ENCODE data around the gene PDZD2. TPM values are rescaled to one million over a fixed set of nuclear protein-coding genes. Genes with fewer than 3 reads are reported as not detected.

Gene PDZD2
- total and polyA plus RNA-seq, 3 donors from 2014 or later = 47.3 to 89.1 (median 83.9) TPM

DNA sequence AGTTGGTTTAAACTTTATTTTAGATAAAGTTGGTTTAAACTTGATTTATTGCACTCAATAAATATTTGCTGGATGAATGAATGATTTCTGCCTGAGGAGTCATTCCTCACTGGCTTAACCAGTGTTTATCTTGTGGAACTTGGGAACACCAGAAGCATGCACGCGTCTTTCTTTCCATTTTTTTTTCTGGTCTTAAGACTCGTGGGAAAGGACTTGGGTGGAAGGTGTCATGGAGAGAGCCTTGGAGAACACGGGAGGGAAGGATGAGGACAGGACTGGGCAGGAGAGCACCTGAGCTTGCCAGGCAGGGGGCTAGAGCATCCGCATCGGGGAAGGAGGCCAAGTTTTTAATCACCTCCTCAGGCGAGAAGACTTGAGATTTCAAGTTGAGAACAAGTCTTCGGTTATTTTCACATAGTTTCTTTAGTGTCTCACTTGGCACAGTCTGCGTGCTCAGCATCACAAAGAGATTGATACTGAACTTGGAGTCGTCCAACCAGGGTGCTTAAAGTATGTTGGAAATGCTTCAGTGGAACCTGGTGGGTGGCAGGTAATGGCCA is 144.2 kb downstream of the PDZD2 start:
- TF ChIP-seq CTCF (IDR thresholded peaks at IDR 0.05) = no peak
- TF ChIP-seq POLR2A (IDR thresholded peaks at IDR 0.05) = no peak
- WGBS, 2 donors = 84 to 88% methylated on average over 10 of the region's 10 CpGs

DNA sequence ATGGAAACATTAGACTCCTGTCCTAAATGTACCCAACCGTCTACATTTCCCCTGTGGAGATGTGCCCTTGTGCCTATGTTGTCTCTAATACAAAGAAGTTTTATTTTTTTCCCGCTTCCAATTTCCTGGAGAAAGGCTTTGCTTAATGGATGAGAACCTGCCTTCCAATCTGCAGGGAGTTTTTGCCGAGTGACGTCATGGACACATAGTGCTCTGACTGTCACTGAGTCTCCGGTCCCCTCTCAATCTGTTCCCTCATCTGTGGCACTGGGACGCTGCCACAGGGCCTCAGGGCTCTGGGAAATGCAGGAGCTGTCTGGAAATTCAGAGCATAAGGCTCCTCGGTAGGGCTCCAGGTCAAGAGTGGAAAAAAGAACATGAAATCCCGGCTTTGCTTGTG is 144.8 kb downstream of the PDZD2 start:
- H3K4me3 ChIP-seq = no peak overlapping the region
- intact Hi-C loops (cut with DNase I; ENCODE audit: low total_unique reads) = no loop called here
- H3K27me3 ChIP-seq = no peaks in the 10 kb centered on the region
- no peak overlapping the region for H3K27ac ChIP-seq
- WGBS, 2 donors = 84 to 96% methylated on average over 8 of the region's 8 CpGs
- no peak for DNase-seq
- no peaks in the 10 kb centered on the region for H3K36me3 ChIP-seq (ENCODE audit: low read depth, missing control alignments)
- no peaks in the 10 kb centered on the region for H3K4me1 ChIP-seq
- TF ChIP-seq POLR2A (IDR thresholded peaks at IDR 0.05) (no peak), CTCF (IDR thresholded peaks at IDR 0.05) (no peak)
- H3K9me3 ChIP-seq = no peaks in the 10 kb centered on the region

More for the DNA sequence above, 144.2 kb downstream of the PDZD2 start:
- Histone ChIP-seq H3K4me1 (no peaks in the 10 kb centered on the region), H3K4me3 (no peak overlapping the region), H3K27me3 (no peaks in the 10 kb centered on the region), H3K27ac (no peak overlapping the region), H3K9me3 (no peaks in the 10 kb centered on the region), H3K36me3 (ENCODE audit: low read depth, missing control alignments) (no peaks in the 10 kb centered on the region)
- DNase-seq = no peak
- intact Hi-C loops (cut with DNase I; ENCODE audit: low total_unique reads) = no loop called here

- 44 to 58% methylated on average over 3 of the region's 3 CpGs for WGBS, 2 donors
- H3K36me3 ChIP-seq (ENCODE audit: low read depth, missing control alignments) = no peaks in the 10 kb centered on the region
- no peak overlapping the region for H3K4me3 ChIP-seq
- H3K4me1 ChIP-seq = no peaks in the 10 kb centered on the region
- intact Hi-C loops (cut with DNase I; ENCODE audit: low total_unique reads) = no loop called here
- TF ChIP-seq POLR2A (IDR thresholded peaks at IDR 0.05) (no peak), CTCF (IDR thresholded peaks at IDR 0.05) (no peak)
- DNase-seq = no peak
- no peak overlapping the region for H3K27ac ChIP-seq
- H3K27me3 ChIP-seq = no peaks in the 10 kb centered on the region
- no peaks in the 10 kb centered on the region for H3K9me3 ChIP-seq
These were observed 147.2 kb downstream of the PDZD2 start for GRCh38 chr5:31786090-31786631.

- Histone ChIP-seq H3K27me3 (no peaks in the 10 kb centered on the region), H3K9me3 (no peaks in the 10 kb centered on the region), H3K27ac (no peak overlapping the region), H3K4me1 (no peaks in the 10 kb centered on the region), H3K4me3 (no peak overlapping the region), H3K36me3 (ENCODE audit: low read depth, missing control alignments) (no peaks in the 10 kb centered on the region)
- TF ChIP-seq POLR2A (IDR thresholded peaks at IDR 0.05) (no peak), CTCF (IDR thresholded peaks at IDR 0.05) (no peak)
- no peak for DNase-seq
- WGBS, 2 donors = 87 to 94% methylated on average over 2 of the region's 2 CpGs
- intact Hi-C loops (cut with DNase I; ENCODE audit: low total_unique reads) = no loop called here
These were observed 155.1 kb downstream of the PDZD2 start for GRCh38 chr5:31794009-31794408.

- Histone ChIP-seq H3K9me3 (no peaks in the 10 kb centered on the region), H3K27ac (no peak overlapping the region), H3K36me3 (ENCODE audit: low read depth, missing control alignments) (no peaks in the 10 kb centered on the region), H3K27me3 (no peaks in the 10 kb centered on the region), H3K4me3 (no peak overlapping the region), H3K4me1 (no peaks in the 10 kb centered on the region)
- DNase-seq = no peak
- TF ChIP-seq CTCF (IDR thresholded peaks at IDR 0.05) (no peak), POLR2A (IDR thresholded peaks at IDR 0.05) (no peak)
- intact Hi-C loops (cut with DNase I; ENCODE audit: low total_unique reads) = no loop called here
- 93% methylated on average over 5 of the region's 5 CpGs for WGBS, 2 donors
These were observed 159.2 kb downstream of the PDZD2 start for GRCh38 chr5:31798168-31798567.

Measured in testis (tissue), 3 donors.